ENCODE measurements around the gene YEATS2.

YEATS2 gene

GRCh38 chr3:183809270-183809669, 111.7 kb downstream of the YEATS2 start:
- no peak overlapping the region for H3K27ac ChIP-seq
- in situ Hi-C loops (cut with HindIII; ENCODE audit: low pct_ligation_motif_present, low sequenced_read_pairs): no loop called here
- TF ChIP-seq, protein P1, sequence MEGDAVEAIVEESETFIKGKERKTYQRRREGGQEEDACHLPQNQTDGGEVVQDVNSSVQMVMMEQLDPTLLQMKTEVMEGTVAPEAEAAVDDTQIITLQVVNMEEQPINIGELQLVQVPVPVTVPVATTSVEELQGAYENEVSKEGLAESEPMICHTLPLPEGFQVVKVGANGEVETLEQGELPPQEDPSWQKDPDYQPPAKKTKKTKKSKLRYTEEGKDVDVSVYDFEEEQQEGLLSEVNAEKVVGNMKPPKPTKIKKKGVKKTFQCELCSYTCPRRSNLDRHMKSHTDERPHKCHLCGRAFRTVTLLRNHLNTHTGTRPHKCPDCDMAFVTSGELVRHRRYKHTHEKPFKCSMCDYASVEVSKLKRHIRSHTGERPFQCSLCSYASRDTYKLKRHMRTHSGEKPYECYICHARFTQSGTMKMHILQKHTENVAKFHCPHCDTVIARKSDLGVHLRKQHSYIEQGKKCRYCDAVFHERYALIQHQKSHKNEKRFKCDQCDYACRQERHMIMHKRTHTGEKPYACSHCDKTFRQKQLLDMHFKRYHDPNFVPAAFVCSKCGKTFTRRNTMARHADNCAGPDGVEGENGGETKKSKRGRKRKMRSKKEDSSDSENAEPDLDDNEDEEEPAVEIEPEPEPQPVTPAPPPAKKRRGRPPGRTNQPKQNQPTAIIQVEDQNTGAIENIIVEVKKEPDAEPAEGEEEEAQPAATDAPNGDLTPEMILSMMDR (IDR thresholded peaks at IDR 0.05; ENCODE audit: low read depth, low read length, missing control alignments): no peak
- H3K36me3 ChIP-seq (replicated peaks): peaks cover 71% of the 10 kb centered on the region
- no peak overlapping the region for H3K4me3 ChIP-seq (ENCODE audit: low read depth, low read length)
- DNase-seq: no peak
- no peaks in the 10 kb centered on the region for H3K27me3 ChIP-seq (replicated peaks)

GRCh38 chr3:183810643-183811594, 113.3 kb downstream of the YEATS2 start:
- no peak for DNase-seq
- no peak overlapping the region for H3K4me3 ChIP-seq (ENCODE audit: low read depth, low read length)
- H3K27ac ChIP-seq: no peak overlapping the region
- peaks cover 59% of the 10 kb centered on the region for H3K36me3 ChIP-seq (replicated peaks)
- H3K27me3 ChIP-seq (replicated peaks): no peaks in the 10 kb centered on the region
- TF ChIP-seq, protein P1 (IDR thresholded peaks at IDR 0.05; ENCODE audit: low read depth, low read length, missing control alignments): no peak
- in situ Hi-C loops (cut with HindIII; ENCODE audit: low pct_ligation_motif_present, low sequenced_read_pairs): no loop called here

- in situ Hi-C loops (cut with HindIII; ENCODE audit: low pct_ligation_motif_present, low sequenced_read_pairs): no loop called here
- no peak for DNase-seq
- Histone ChIP-seq H3K36me3 (replicated peaks) (peaks cover 54% of the 10 kb centered on the region), H3K27me3 (replicated peaks) (no peaks in the 10 kb centered on the region), H3K27ac (no peak overlapping the region), H3K4me3 (ENCODE audit: low read depth, low read length) (no peak overlapping the region)
- TF ChIP-seq, protein P1 (IDR thresholded peaks at IDR 0.05; ENCODE audit: low read depth, low read length, missing control alignments): no peak
Observed at GRCh38 chr3:183811638-183812037, 114.0 kb downstream of the YEATS2 start.

GRCh38 chr3:183812761-183813445, 115.3 kb downstream of the YEATS2 start:
- TF ChIP-seq, protein P1 (IDR thresholded peaks at IDR 0.05; ENCODE audit: low read depth, low read length, missing control alignments): no peak
- Histone ChIP-seq H3K27ac (no peak overlapping the region), H3K27me3 (replicated peaks) (no peaks in the 10 kb centered on the region), H3K4me3 (ENCODE audit: low read depth, low read length) (no peak overlapping the region), H3K36me3 (replicated peaks) (peaks cover 41% of the 10 kb centered on the region)
- DNase-seq: no peak
- in situ Hi-C loops (cut with HindIII; ENCODE audit: low pct_ligation_motif_present, low sequenced_read_pairs): no loop called here

- in situ Hi-C loops (cut with HindIII; ENCODE audit: low pct_ligation_motif_present, low sequenced_read_pairs): no loop called here
- H3K27ac ChIP-seq: no peak overlapping the region
- TF ChIP-seq, protein P1 (IDR thresholded peaks at IDR 0.05; ENCODE audit: low read depth, low read length, missing control alignments): no peak
- H3K36me3 ChIP-seq (replicated peaks): peaks cover 28% of the 10 kb centered on the region
- no peak for DNase-seq
- no peaks in the 10 kb centered on the region for H3K27me3 ChIP-seq (replicated peaks)
- no peak overlapping the region for H3K4me3 ChIP-seq (ENCODE audit: low read depth, low read length)
Observed at GRCh38 chr3:183814240-183814639, 116.6 kb downstream of the YEATS2 start.
